Loucy (cell line): ENCODE measurements around the gene PTPRK.

ENCODE experiments used
- H2AFZ ChIP-seq: fragments of 200-600 bp; sonication (generic); 2 replicates; pipeline ENCODE4 v1.6.0; 2016; ENCODE audit warnings: antibody characterized with exemption, mild to moderate bottlenecking, low read length, moderate library complexity
- H3F3A ChIP-seq: fragments of 200-600 bp; 2 replicates; pipeline ENCODE4 v1.6.0; 2016; ENCODE audit warnings: antibody characterized with exemption, low read depth, mild to moderate bottlenecking
- H3K27me3 ChIP-seq: fragments of 200-600 bp; sonication (generic); 2 replicates; pipeline ENCODE4 v1.6.1; 2014; ENCODE audit warnings: low read length, mild to moderate bottlenecking; ENCODE audit not compliant: insufficient read depth, poor library complexity, severe bottlenecking
- H3K36me3 ChIP-seq: fragments of 200-600 bp; sonication (generic); 2 replicates; pipeline ENCODE4 v1.6.1; 2016; ENCODE audit warnings: low read length; ENCODE audit not compliant: insufficient read depth
- H3K4me1 ChIP-seq: fragments of 200-600 bp; sonication (generic); 2 replicates; pipeline ENCODE4 v1.5.1; 2014; ENCODE audit warnings: low read length, mild to moderate bottlenecking; ENCODE audit not compliant: insufficient read depth, poor library complexity, severe bottlenecking
- H3K4me2 ChIP-seq: fragments of 200-600 bp; sonication (generic); 2 replicates; pipeline ENCODE4 v1.6.0; 2014; ENCODE audit warnings: antibody characterized with exemption, low read length, low read depth, mild to moderate bottlenecking; ENCODE audit not compliant: poor library complexity, severe bottlenecking
- H3K4me3 ChIP-seq: fragments of 200-600 bp; sonication (generic); 2 replicates; pipeline ENCODE4 v1.5.1; 2014; ENCODE audit warnings: low read length, mild to moderate bottlenecking, mixed read lengths; ENCODE audit not compliant: poor library complexity, severe bottlenecking
- H3K79me2 ChIP-seq: fragments of 200-600 bp; sonication (generic); 2 replicates; pipeline ENCODE4 v1.6.1; 2014; ENCODE audit warnings: low read length; ENCODE audit not compliant: insufficient read depth
- H3K9ac ChIP-seq: fragments of 200-600 bp; sonication (generic); 2 replicates; pipeline ENCODE4 v1.6.0; 2014; ENCODE audit warnings: mild to moderate bottlenecking, low read depth, low read length, moderate library complexity; ENCODE audit not compliant: poor library complexity, severe bottlenecking
- H3K9me2 ChIP-seq: fragments of 200-600 bp; sonication (generic); replicated peaks from 2 replicates; pipeline ENCODE4 v1.6.1; 2016; ENCODE audit warnings: low read depth, low read length, mixed read lengths
- H3K9me3 ChIP-seq: fragments of 200-600 bp; sonication (generic); 2 replicates; pipeline ENCODE4 v1.6.1; 2014; ENCODE audit warnings: mild to moderate bottlenecking, antibody characterized with exemption, low read length, low read depth; ENCODE audit not compliant: insufficient read depth
- H4K20me1 ChIP-seq: fragments of 200-600 bp; sonication (generic); 2 replicates; pipeline ENCODE4 v1.6.0; 2014; ENCODE audit warnings: antibody characterized with exemption, low read length, mild to moderate bottlenecking; ENCODE audit not compliant: insufficient read depth, poor library complexity, severe bottlenecking
- EZH2phosphoT487 ChIP-seq: fragments of 200-600 bp; IDR thresholded peaks from 2 replicates; pipeline ENCODE4 v1.6.1; 2018; ENCODE audit warnings: antibody characterized with exemption, mild to moderate bottlenecking, moderate library complexity, borderline replicate concordance
- TF ChIP-seq, protein P1 (sequence below): fragments of 200-600 bp; sonication (generic); conservative IDR thresholded peaks from 2 replicates; pipeline ENCODE4 v1.5.1; 2014; ENCODE audit warnings: mild to moderate bottlenecking, antibody characterized with exemption, low read length

The PTPRK gene

GRCh38 chr6:128521282-128521632 lies 858 bp upstream of the PTPRK start:
- Histone ChIP-seq H3K79me2 (no peaks in the 10 kb centered on the region), H4K20me1 (no peaks in the 10 kb centered on the region), H3K9ac (no peak overlapping the region), H3K4me3 (no peak overlapping the region), H3K9me3 (no peaks in the 10 kb centered on the region), H2AFZ (no peak overlapping the region), H3K9me2 (no peaks in the 10 kb centered on the region), H3K27me3 (no peaks in the 10 kb centered on the region), H3F3A (no peaks in the 10 kb centered on the region), H3K4me1 (no peaks in the 10 kb centered on the region), H3K4me2 (no peak overlapping the region), H3K36me3 (no peaks in the 10 kb centered on the region)
- TF ChIP-seq, protein P1, sequence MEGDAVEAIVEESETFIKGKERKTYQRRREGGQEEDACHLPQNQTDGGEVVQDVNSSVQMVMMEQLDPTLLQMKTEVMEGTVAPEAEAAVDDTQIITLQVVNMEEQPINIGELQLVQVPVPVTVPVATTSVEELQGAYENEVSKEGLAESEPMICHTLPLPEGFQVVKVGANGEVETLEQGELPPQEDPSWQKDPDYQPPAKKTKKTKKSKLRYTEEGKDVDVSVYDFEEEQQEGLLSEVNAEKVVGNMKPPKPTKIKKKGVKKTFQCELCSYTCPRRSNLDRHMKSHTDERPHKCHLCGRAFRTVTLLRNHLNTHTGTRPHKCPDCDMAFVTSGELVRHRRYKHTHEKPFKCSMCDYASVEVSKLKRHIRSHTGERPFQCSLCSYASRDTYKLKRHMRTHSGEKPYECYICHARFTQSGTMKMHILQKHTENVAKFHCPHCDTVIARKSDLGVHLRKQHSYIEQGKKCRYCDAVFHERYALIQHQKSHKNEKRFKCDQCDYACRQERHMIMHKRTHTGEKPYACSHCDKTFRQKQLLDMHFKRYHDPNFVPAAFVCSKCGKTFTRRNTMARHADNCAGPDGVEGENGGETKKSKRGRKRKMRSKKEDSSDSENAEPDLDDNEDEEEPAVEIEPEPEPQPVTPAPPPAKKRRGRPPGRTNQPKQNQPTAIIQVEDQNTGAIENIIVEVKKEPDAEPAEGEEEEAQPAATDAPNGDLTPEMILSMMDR = no peak
- no peak for TF ChIP-seq EZH2phosphoT487

GRCh38 chr6:128519931-128520435 lies 416 bp downstream of the PTPRK start:
- no peak overlapping the region for H3K4me3 ChIP-seq
- H3F3A ChIP-seq = no peaks in the 10 kb centered on the region
- no peak overlapping the region for H3K9ac ChIP-seq
- H2AFZ ChIP-seq = no peak overlapping the region
- H3K4me1 ChIP-seq = no peaks in the 10 kb centered on the region
- H3K27me3 ChIP-seq = no peaks in the 10 kb centered on the region
- H3K9me3 ChIP-seq = no peaks in the 10 kb centered on the region
- H4K20me1 ChIP-seq = no peaks in the 10 kb centered on the region
- TF ChIP-seq, protein P1 = no peak
- no peak for TF ChIP-seq EZH2phosphoT487
- H3K4me2 ChIP-seq = no peak overlapping the region
- H3K36me3 ChIP-seq = no peaks in the 10 kb centered on the region
- H3K79me2 ChIP-seq = no peaks in the 10 kb centered on the region
- no peaks in the 10 kb centered on the region for H3K9me2 ChIP-seq

DNA sequence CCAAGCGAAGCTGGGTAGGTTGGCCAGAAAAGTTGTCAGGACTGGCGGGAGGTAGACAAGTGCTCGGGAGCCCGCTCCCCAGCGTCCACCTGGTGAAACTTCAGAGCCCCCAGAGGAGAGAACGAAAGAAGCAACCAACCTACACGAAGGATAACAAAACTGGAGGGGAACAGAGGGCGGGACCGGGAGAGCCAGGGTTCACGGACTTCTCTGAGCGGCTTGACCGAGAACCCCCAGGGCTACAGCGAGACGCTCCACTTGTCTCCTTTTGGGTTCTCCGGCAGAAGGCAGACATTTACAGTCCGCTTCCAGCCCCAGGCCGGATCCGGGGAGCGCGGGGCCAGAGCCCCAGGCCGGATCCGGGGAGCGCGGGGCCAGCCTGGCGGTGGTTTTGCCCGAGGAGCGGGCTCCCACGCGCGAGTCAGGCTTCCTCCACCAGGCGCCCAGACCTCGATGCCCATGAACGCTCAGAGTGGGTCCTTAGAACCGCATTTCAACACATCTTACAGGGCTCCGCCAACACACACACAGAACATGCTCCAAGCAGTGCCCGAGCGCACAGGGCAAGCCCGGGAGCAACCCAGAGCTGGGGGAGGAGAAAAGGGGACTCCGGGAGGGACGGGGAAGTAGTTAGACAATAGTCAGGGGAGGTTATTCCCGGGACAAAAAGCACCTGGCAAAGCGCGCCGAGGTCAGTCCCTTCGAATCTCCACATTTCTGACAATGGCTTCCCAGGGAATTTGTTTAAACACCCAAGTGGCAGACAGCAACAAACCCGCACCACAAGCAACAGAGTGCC lies 1.1 kb downstream of the PTPRK start:
- no peaks in the 10 kb centered on the region for H3K27me3 ChIP-seq
- H3K9me2 ChIP-seq = no peaks in the 10 kb centered on the region
- H3K4me3 ChIP-seq = no peak overlapping the region
- no peaks in the 10 kb centered on the region for H3K36me3 ChIP-seq
- TF ChIP-seq, protein P1 = no peak
- TF ChIP-seq EZH2phosphoT487 = no peak
- no peaks in the 10 kb centered on the region for H3F3A ChIP-seq
- H3K4me2 ChIP-seq = no peak overlapping the region
- H3K79me2 ChIP-seq = no peaks in the 10 kb centered on the region
- H3K9me3 ChIP-seq = no peaks in the 10 kb centered on the region
- no peak overlapping the region for H2AFZ ChIP-seq
- no peak overlapping the region for H3K9ac ChIP-seq
- H4K20me1 ChIP-seq = no peaks in the 10 kb centered on the region
- H3K4me1 ChIP-seq = no peaks in the 10 kb centered on the region
